Measurements from ENCODE around the gene NRSN2.
"Not testable (repeated sequence)": the region's sequence is repeated elsewhere in the genome, so short reads cannot be mapped to it uniquely, and the experiment has no call there.

The NRSN2 gene

DNA sequence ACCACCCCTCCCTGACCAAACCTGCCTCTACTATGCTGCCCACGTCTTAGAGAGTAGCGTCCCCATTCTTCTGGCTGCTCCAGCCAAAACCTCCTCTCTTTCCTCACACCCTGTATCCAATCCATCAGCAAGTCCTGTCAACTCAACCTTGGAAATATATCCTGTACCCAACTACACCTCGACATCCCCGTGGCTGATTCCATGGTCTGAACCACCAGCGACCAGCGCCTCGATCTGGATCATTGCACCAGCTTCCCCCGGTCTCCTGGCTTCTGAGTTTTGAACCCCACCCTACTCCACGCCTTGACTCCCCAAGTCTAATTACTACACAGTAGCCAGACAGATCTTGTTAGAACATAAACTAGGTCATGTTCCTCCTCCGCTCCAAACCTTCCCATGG, 9.8 kb downstream of the NRSN2 start:
- no peak for DNase-seq

DNA sequence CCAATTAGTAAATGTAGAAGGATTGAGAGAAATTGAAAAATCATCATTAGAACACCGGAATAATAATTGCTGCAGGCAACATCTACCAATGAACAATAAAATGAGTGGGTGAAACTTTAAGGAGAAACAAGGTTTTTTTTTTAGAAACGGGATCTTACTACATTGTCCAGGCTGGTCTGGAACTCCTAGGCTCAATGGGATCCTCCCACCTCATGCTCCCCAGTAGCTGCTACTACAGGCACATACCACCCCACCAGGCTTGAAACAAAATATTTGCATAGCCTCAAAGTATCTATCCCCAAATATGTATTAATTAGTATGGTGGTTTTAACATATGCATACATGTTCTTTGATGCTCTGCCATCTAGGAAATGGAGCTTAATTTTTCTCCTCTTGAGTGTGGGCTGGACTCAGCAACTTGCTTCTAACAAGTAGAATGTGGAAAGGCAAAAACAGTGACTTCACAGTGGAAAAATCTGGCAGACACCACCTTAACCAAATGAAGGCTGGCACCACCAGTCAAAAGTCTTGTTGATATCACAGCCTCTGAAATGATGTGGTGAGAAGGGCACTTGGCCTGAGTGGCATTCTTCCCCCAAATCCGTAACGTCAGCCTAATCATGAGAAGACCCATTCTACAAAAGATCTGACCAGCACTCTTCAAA, 12.1 kb downstream of the NRSN2 start:
- no peak for DNase-seq

DNA sequence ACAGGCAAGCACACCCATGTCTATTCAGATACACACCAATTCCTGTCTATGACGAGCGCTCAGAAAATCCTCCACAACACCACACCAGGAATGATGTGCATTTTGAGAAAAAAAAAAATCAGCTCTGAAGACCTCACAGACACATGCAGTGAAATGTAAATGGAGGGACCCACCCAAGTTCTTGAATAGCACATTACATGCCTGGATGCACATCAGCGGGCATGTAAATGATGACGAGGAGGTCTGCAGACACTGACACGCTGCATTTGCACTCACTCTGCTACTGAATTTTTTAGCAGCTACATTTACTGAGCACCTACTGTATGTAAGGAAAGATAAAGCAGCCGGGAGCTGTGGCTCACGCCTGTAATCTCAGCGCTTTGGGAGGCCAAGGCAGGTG, 14.7 kb downstream of the NRSN2 start:
- no peak for DNase-seq

DNA sequence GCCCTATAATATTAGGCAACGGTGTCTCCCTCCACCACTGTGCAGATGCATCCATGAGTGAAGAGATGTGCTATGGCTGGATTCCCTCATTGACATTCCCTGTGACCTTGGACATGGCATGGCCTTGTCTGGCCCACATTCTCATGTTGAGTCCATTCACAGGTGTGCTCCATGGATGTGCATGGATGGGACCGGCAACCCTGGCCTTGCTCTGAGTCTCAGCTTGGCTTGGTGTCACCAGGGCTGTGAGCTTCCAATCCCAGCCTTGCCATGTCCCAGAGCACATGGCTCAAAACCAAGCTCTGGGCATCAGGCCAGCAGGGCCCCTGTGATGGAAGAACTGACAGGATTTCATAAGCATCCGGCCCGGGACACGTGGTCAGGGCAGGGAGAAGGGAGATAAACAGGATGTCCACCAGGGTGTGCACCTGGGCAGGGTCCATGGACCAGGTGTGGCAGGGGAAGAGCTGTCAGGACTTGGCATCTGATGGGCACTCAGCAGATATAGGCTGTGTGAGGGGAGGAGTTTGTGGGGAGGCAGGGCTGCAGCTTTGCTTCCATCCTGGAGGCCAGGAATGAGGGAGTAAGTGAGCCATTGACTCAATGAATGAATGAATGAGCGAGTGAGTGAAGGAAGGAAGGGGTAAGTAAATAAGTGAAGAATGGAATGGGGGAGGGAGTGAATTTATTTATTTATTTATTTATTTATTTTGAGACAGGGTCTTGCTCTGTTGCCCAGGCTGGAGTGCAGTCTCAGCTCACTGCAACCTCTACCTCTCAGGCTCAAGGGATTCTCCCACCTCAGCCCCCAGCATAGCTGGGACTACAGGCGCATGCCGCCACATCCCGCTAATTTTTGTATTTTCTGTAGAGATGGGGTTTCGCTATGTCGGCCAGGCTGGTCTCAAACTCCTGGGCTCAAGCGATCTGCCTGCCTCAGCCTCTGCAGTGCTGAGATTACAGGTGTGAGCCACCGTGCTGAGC, 15.7 kb downstream of the NRSN2 start:
- peak; percentile 40 for DNase-seq

DNA sequence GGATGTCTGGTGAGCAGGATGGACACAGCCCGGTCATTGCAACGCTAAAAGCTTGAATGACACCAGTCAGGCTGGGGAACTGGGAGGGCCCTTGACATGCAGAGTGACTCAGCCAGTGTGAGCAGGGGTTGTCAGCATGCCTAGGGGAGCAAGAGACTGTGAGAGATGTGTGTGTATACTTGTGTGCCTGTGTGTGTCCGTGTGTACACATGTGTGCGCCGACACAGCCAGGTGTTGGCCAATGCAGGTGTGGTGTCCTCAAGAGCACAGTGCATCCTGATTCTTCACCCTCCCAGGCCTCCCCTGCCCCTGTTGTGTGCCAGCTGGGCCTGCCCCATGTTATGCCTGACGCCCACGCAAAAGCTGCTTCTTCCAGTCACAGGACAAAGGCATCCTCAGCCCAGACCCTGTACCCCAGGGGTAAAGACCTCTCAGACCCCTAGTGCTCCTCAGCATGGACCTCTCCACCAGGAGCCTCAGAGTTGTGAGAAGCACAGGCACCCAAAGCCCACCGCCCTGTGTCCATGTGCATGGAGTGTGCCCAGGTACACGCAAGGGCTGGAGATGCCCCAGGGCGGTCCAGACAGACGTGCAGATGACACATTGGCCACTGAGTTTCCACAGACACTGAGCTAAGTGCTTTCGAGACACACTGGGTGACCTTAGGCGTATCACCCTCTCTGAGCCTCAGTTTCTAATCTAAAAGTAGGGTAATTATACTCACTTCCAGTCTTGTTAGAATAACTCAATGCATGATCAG, 16.6 kb downstream of the NRSN2 start:
- no peak for DNase-seq

DNA sequence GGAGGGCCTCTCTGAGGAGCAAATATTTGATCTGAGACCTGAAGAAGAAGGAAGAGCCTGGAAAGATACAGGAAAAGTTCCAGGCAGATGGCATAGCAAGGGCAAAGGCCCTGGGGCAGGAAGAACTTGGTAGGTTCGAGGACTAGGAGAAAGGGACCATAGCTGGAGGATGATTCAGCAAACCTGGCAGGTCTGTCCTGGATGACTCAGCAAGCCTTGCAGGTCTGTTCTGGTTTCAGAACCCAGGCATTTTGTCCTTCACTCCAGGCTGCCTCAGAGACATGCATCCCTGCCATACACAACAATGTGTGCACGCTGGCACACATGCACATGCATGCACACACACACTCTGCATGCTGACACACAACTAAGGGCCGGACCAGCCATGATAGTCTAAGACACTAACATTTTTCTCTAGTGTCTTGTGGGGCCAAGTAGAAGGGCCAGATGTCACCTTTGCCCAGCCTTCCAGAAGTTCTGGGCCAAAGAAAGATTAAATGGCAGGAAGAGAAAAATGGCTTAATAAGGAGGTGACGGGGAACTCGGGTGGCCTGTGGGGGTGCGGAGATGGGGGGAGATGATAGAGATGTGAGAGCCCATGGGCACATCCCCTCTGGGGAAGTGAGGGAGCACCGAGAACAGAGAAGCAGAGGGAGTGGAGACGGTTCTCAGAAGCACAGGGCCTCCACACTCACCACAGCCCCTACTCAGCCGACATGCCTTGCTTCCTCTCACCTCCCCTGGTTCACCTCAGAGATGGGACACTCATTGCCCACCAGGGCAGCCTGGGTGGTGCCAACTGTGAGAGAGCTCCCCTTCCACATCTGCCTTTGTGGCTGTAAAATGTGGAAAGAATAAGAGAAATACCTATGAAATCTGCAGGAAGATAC, 18.2 kb downstream of the NRSN2 start:
- DNase-seq, result no peak

DNA sequence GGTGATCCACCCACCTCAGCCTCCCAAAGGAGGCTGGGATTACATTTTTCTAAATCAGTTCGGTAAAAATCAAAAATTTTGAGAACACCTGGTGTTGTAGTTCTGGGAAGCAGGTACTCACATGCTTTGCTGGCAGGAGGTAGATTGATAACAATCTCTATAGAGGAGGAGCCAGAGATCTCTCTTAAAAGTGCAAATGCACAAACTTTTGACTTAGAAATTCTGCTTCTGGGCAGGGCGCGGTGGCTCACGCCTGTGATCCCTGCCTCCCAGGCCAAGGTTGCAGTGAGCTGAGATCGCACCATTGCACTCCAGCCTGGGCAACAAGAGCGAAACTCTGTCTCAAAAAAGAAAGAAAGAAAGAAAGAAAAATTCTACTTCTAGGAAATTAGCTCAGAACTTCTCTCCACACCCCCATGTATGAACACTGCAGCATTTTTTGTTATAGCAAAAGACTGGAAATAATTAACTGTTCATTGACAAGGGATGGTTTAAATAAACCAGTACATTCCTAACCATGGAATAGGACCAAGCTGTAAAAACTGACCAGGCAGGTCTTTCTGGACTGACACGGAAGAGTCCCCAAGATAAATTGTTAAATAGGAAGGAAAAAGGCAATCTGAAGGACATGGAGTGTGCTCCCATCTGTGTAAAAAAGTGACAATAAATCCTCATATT, 19.3 kb downstream of the NRSN2 start:
- DNase-seq, result no peak

DNA sequence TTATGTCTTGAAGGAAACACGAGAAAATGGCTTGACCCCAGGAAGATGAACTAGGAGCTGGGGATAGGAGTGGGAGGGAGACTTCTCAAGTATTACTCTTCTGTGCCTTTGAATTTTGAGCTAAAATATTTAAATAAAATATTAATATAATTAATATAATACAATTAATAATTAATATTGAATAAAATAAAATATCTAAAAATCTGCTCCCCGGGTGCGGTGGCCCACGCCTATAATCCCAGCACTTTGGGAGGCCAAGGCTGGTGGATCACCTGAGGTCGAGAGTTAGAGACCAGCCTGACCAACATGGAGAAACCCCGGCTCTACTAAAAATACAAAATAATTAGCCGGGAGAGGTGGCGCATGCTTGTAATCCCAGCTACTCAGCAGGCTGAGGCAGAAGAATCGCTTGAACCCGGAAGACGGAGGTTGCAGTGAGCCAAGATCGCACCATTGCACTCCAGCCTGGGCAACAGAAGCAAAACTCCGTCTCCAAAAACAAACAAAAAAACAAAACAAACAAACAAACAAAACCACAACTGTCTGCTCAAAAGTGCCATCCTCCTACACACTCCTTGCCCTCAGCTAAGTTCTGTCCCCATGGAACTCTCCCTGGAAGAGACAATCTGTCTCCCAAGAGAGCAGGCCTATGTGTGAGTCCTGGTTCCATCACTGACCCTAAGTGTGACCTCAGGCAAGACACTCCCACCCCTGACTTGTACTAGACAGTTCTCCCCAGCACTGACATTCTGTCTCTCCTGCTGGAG, 20.0 kb downstream of the NRSN2 start:
- no peak for DNase-seq

DNA sequence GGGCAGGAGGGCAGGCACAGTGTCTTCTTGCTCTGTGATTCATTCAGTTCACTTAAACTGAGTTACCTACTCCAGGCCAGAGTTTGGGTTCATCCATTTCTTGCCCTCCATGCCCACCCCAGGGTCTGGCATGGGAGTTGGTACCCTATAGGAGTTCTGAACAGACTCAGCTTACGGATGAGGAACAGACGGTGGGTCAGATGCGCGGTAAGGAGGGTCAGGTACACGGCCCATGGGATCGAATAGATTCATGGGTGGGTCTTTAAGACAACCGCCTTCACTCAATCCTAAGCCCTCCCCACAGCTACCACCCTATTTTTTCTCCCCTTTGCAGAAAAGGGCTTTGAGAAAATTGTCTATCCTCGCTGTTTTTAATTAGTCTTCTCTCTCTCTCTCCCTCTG, 20.6 kb downstream of the NRSN2 start:
- DNase-seq, result no peak

DNA sequence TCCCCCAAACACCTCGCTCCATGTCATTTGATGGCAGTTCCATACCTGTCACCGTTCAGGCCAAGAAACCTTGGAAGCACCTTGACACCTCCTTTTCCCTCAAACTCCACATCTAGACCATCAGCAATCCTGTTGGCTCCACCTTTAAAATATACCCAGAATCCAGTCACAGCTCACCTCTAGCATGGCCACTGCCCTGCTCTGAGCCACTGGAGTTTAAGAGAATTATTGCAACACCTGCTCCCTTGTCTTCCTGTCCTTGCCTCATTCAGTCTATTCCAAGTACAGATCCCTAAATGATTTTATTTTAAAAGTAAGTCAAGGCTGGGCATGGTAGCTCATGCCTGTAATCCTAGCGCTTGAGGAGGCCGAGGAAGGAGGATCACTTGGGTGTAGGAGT, 22.0 kb downstream of the NRSN2 start:
- DNase-seq, result no peak

DNA sequence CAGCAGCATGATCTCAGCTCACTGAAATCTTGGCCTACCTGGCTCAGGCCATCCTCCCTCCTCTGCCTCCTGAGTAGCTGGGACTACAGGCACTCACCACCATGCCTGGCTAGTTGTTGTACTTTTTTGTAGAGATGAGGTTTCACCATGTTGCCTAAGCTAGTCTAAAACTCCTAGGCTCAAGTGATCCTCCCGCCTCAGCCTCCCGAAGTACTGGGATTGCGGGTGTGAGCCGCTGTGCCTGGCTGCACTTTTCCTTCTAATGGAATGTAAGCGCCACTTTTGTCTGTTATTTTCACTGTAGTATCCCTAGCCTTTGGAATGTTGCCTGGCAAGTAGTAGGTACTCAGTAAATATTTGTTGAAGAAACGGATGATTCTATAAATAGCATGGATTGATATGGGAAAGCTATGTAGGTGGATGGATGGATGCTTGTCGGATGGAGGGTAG, 23.3 kb downstream of the NRSN2 start:
- DNase-seq, result no peak

DNA sequence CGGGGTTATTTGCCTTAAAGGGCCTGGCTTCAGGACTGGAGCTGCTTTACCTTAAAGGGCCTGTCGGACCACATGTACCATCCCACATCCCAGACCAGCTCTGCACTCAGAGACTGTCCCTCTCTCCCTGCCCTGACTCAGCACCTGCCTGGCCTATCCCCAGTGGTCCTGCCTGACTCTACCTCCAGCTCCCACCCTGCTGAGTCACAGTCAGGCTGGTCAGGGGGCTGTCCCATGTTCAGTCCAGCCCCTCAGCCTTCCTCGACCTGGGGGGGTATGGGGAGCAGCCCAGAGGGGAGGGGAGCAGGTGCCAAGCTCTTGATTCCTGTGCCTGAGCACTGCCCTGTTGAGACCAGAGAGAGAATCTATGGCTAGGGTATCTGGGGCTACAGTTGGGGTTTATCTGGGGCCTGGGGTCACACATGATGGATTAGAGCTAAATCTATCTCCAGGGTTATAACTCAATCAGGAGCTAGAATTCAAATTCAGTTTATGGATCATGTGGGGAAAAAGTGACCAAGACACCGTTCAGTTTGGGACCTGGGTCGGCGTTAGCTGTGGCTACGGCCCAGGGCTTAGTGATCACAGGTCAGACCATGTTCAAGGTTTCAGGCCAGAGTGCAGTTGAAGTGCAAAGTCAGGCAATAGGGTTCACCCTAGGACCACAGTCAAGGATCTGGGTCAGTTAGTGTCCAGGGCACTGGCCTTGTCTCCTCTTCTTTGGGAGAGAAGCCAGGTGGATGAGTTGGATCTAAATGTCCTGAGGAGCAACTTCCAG, 24.3 kb downstream of the NRSN2 start:
- no peak for DNase-seq

DNA sequence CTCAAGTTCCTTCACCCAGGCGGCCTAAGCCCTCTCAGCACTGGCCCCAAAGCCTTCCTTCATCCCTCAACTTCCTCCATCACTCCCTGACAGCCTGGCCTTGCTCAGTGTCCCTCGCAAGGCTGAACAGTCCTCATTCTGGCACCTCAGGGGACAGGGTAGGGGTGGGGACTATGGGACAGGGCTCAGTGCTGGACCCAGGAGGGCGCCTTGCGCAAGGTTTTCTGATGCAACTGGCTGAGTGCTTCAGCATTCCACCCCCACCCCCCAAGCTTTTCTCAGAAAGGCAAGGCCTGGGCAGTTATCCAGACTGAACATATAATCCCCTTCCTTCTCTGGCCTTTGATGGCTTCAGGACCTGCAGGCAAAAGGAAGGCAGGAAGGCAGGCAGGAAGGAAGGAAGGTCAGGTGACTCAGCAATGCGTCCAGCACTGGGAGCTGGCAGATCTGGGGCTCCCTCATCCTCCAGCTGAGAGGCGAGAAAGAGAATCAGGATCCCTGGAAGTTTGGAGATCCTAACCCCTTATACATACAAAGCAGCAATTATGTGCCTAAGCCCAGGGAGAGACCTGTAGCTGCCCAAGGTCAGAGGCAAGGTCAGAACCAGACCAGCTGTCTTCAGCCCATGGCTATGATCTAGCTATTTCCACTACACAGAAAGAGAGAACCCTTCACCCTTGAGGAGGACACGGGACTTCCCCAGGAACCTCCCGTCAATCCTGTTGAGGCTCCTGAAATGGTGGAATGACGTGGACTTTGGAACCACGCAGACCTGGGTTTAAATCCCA, 25.0 kb downstream of the NRSN2 start:
- DNase-seq, result no peak

DNA sequence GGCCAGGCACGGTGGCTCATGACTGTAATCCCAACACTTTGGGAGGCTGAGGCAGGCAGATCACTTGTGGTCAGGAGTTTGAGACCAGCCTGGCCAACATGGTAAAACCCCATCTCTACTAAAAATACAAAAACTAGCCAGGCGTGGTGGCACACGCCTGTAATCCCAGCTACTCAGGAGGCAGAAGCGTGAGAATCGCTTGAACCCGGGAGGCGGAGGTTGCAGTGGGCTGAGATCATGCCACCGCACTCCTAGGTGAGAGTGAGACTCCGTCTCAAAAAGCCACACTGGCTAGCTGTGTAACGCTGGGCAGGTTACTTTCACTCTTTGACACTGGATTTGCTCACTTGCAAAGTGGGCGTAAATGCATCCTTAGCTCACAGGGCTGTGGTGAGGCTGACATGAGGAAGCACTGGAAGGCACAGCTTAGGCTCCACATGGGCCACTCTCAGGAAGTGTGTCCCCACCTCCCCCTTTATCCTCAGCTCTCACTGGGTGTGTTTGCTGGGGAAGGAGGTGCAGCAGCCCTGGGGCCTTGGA, 25.7 kb downstream of the NRSN2 start:
- not testable (repeated sequence) for DNase-seq

DNA sequence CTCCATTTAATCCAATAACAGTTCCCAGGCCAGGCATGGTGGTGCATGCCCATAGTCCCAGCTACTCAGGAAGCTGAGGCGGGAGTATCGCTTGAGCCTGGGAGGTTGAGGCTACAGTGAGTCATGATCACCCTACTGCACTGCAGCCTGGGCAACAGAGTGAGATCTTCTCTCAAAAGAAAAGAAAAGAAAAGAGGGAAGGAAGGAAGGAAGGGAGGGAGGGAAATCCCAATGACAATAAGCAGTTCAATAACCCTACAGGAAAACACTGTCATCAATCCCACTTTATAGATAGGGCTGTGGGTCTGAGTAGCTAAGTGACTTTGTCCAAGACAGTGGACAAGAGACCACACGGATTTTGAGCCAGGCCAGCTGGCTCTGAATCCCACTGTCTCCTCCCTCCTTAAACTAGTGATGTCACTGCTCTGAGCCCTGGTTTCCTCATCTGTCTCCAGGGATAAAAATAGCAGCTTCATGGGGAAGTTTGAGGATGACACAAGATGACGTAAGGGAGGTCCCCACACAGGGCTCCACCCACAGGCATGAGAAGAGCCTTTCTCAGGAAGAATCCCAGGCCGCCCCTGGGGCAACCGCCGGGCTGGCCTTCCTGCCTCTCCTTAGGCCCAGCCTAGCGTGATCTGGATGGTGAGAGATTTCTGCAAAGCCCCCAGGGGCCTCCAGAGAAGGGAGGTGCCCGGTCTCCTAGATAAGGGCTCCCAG, 26.4 kb downstream of the NRSN2 start:
- no peak for DNase-seq

DNA sequence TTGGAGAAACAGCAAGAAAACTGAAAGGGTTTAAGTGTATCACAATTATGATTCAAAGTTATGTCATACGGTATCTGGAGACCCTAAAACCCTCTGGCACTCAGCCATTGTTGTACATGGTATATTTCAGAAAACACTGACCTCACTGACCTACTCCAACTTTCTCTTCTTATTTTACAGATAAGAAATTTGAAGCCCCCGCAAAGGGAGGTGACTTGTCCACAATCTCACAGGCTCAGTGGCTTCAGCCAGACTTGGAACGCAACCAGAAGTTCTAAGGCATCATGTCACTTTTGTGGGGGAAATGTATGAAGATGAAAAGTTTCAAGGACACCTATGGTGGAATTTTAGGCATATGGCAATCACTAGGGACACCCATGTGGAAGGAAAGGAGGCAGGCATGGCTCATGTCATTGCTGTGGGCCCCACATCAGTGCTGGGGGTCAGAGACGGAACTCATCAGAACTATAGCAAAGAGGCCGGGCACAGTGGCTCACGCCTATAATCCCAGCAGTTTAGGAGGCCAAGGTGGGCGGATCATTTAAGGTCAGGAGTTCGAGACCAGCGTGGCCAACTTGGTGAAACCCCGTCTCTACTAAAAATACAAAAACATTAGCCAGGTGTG, 28.5 kb downstream of the NRSN2 start:
- DNase-seq, result no peak

DNA sequence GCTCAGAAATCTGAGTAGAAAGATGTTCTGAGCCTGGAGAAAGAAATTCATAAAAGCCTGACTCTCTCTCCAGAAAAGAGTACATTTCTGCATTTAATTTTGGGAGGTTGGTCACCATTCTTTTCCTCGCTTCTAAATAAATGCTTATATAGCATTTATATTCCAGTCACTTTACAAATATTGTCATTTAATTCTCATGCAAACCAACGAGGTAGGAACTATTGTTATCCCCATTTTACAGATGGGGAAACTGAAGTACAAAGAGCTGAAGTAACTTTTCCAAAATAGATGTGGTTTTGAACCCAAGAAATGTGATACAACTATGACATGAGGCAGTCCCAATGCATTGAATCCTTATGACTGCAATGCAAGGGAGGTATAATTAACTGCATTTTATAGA, 29.2 kb downstream of the NRSN2 start:
- DNase-seq, result no peak

DNA sequence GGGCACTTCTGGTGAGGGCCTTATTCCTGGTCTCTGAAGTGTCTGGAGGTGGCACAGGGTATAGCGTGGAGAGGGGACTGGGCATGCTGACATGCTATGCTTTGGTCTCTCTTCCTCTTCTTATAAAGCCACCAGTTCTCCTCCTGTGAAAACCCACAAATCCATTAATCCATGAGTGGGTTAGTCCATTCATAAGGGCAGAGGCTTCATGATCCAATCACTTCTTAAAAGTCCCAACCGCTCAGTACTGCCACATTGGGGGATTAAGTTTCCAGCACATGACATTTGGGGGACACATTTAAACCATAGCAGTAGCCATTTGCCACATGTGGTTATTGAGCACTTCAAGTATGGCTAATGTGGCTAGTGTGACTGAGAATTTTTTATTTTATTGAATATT, 29.8 kb downstream of the NRSN2 start:
- DNase-seq, result no peak
